SK-N-SH (cell line): Measurements from ENCODE around the gene RAB18. TPM values are rescaled to one million over a fixed set of nuclear protein-coding genes. Genes with fewer than 3 reads are reported as not detected.
"Not testable (repeated sequence)": the region's sequence is repeated elsewhere in the genome, so short reads cannot be mapped to it uniquely, and the experiment has no call there.

Experiments used
- CTCF ChIA-PET: fragments of 300-600, 350-600 bp; formaldehyde crosslinking; extraction: SDS; loops from one replicate; lab custom pipeline; 2021; lab: Yijun Ruan, JAX
- POLR2A ChIA-PET: fragments of 350-600 bp; sonication (Branson Sonifier 250); formaldehyde crosslinking; extraction: SDS; loops from one replicate; lab custom pipeline; 2020; ENCODE audit warnings: antibody characterized with exemption, inconsistent platforms; lab: Yijun Ruan, JAX
- DNase-seq: peaks from one replicate; pipeline ENCODE4 v3.0.0; 2012
- H2AFZ ChIP-seq: fragments of 200-600 bp; sonication (generic); 2 replicates; pipeline ENCODE4 v1.8.1; 2016; ENCODE audit warnings: antibody characterized with exemption, mild to moderate bottlenecking, low read depth
- H3F3A ChIP-seq: fragments of 200-600 bp; sonication (generic); replicated peaks from 2 replicates; pipeline ENCODE3; 2016; ENCODE audit warnings: antibody characterized with exemption, mild to moderate bottlenecking; ENCODE audit not compliant: insufficient read depth
- H3K27ac ChIP-seq, 2 experiments: fragments of 200-500 bp in 1 of 2; fragments of 200-600 bp in 1 of 2; sonication (Bioruptor generic) in 1 of 2; sonication (generic), shearing (Covaris generic) in 1 of 2; 2 replicates each; pipeline versions ENCODE4 v1.5.1 to v1.6.1; 2014 to 2016; ENCODE audit warnings: low read depth in 2 of 2, inconsistent platforms in 1 of 2, low read length in 1 of 2, mild to moderate bottlenecking in 1 of 2, mixed read lengths in 1 of 2
- H3K27me3 ChIP-seq: fragments of 200-600 bp; sonication (generic), shearing (Covaris generic); 2 replicates; pipeline ENCODE4 v1.6.1; 2016; ENCODE audit warnings: mixed run types; ENCODE audit not compliant: insufficient read depth
- H3K36me3 ChIP-seq, 2 experiments: fragments of 200-500 bp in 1 of 2; fragments of 200-600 bp in 1 of 2; sonication (Bioruptor generic) in 1 of 2; sonication (generic) in 1 of 2; replicated peaks in 1 of 2; 2 replicates each; pipeline versions ENCODE3 to v1.5.1; 2014 to 2016; ENCODE audit warnings: low read length in 1 of 2, mild to moderate bottlenecking in 1 of 2; ENCODE audit not compliant: insufficient read depth in 2 of 2, control insufficient read depth in 1 of 2
- H3K4me1 ChIP-seq, 2 experiments: fragments of 200-500 bp in 1 of 2; fragments of 200-600 bp in 1 of 2; sonication (Bioruptor generic) in 1 of 2; sonication (generic), shearing (Covaris generic) in 1 of 2; 2 replicates each; pipeline versions ENCODE4 v1.5.1 to v1.6.1; 2014 to 2016; ENCODE audit warnings: low read depth in 1 of 2, low read length in 1 of 2, mixed run types in 1 of 2; ENCODE audit not compliant: insufficient read depth in 2 of 2, control insufficient read depth in 1 of 2
- H3K4me2 ChIP-seq: fragments of 200-600 bp; sonication (generic), shearing (Covaris generic); 2 replicates; pipeline ENCODE4 v1.6.1; 2017; ENCODE audit warnings: mixed run types
- H3K4me3 ChIP-seq, 2 experiments: fragments of 200-500 bp in 1 of 2; fragments of 200-600 bp in 1 of 2; sonication (Bioruptor generic) in 1 of 2; sonication (generic), shearing (Covaris generic) in 1 of 2; 2 replicates each; pipeline versions ENCODE4 v1.5.1 to v1.8.1; 2014 to 2016; ENCODE audit warnings: low read depth in 2 of 2, inconsistent platforms in 1 of 2, low read length in 1 of 2, mild to moderate bottlenecking in 1 of 2, mixed read lengths in 1 of 2, moderate library complexity in 1 of 2
- H3K79me2 ChIP-seq: fragments of 200-600 bp; sonication (generic); 2 replicates; pipeline ENCODE4 v1.8.1; 2017; ENCODE audit warnings: mild to moderate bottlenecking; ENCODE audit not compliant: insufficient read depth
- H3K9ac ChIP-seq: fragments of 200-600 bp; sonication (generic); 2 replicates; pipeline ENCODE4 v1.6.1; 2017; ENCODE audit warnings: mixed run types
- H3K9me2 ChIP-seq: fragments of 200-600 bp; sonication (generic); 2 replicates; pipeline ENCODE4 v1.6.1; 2017; ENCODE audit warnings: mixed run types
- H3K9me3 ChIP-seq: fragments of 200-600 bp; sonication (generic); 2 replicates; pipeline ENCODE4 v1.6.1; 2017; ENCODE audit warnings: mixed run types, mild to moderate bottlenecking, moderate library complexity
- H4K20me1 ChIP-seq: fragments of 200-600 bp; sonication (generic); 2 replicates; pipeline ENCODE4 v1.6.1; 2017; ENCODE audit warnings: mild to moderate bottlenecking, mixed run types; ENCODE audit not compliant: insufficient read depth
- EZH2phosphoT487 ChIP-seq: fragments of 200-600 bp; sonication (generic); IDR thresholded peaks from 2 replicates; pipeline ENCODE4 v1.6.1; 2017; ENCODE audit warnings: low read depth, mixed run types, mild to moderate bottlenecking, antibody characterized with exemption, moderate library complexity, borderline replicate concordance
- FOSL2 ChIP-seq: IDR thresholded peaks from 2 replicates; pipeline ENCODE4 v1.4.0; 2012; ENCODE audit warnings: low read depth, mild to moderate bottlenecking, moderate library complexity, borderline replicate concordance
- FOXM1 ChIP-seq: IDR thresholded peaks from 2 replicates; pipeline ENCODE4 v1.4.0; 2012; ENCODE audit warnings: low read depth, mild to moderate bottlenecking
- GABPA ChIP-seq: IDR thresholded peaks from 2 replicates; pipeline ENCODE4 v1.4.0; 2012; ENCODE audit warnings: low read depth, mild to moderate bottlenecking
- RXRA ChIP-seq: IDR thresholded peaks from 2 replicates; pipeline ENCODE4 v1.4.0; 2012; ENCODE audit warnings: low read depth, mild to moderate bottlenecking, borderline replicate concordance
- YY1 ChIP-seq: IDR thresholded peaks from 2 replicates; pipeline ENCODE4 v1.4.0; 2012; ENCODE audit warnings: low read depth, mild to moderate bottlenecking
- WGBS: methylation state at CpG from one replicate; pipeline ENCODE4 v1.1.6; 2017; ENCODE audit warnings: low lambda C conversion rate; 5-methylcytosine and 5-hydroxymethylcytosine counted together
- polyA plus RNA-seq, 3 experiments: library from polyadenylated mRNA; depleted of rRNA; stranded (reverse); fragments of >200 nt; gene quantifications; 2 replicates each; pipeline ENCODE4 v1.2.3, GENCODE V29; 2012
- TF ChIP-seq, protein P1 (sequence below): IDR thresholded peaks from 2 replicates; pipeline ENCODE4 v1.4.0; 2012; ENCODE audit warnings: low read depth, borderline replicate concordance
- TF ChIP-seq, protein P2 (sequence below): fragments of 200-600 bp; sonication (generic); IDR thresholded peaks from 2 replicates; pipeline ENCODE4 v1.6.1; 2017; ENCODE audit warnings: antibody characterized with exemption, mild to moderate bottlenecking, moderate library complexity
- TF ChIP-seq, protein P3 (sequence below): IDR thresholded peaks from 2 replicates; pipeline ENCODE4 v1.4.0; 2012; ENCODE audit warnings: low read depth, borderline replicate concordance
- TF ChIP-seq, protein P4 (sequence below): IDR thresholded peaks from 2 replicates; pipeline ENCODE4 v1.6.1; 2012; ENCODE audit warnings: mild to moderate bottlenecking, low read depth, low read length, moderate library complexity

RAB18 gene
- polyA plus RNA-seq, 1 of the 3 experiments (the other 2 are of a cell fraction), result 10.2 TPM

DNA sequence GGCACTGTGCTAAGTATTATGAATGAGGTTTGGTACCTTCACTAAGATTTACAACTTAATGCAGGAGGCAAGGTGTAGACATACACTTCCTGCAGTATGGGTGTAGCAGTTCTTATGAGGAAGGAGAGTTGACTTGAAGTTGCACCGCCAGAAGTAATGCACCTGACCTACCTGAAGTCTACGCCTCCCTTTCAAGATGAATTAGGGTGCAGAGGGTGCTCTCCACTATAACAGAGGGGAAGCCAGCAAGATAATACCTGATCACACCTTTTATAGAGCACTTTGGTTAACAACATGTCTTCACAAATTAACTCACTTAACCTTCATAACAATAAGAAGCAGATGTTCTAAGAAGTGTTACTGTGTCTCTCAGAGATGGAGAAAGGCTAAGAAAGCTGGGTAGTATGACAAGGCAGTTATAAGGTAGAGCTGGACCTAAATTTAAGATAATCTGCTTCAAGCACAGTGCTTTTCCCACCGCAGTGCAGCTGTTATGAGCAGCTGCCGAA is 552 bp upstream of the RAB18 start:
- ChIA-PET CTCF (interaction anchor here (1.6 kb wide), 1 partner anchor 25 kb away, joined by 6 read pairs; no protein-coding TSS in a partner anchor), POLR2A (no interaction called here)
- H3K27ac ChIP-seq, result peak overlapping the region; percentile 73 to 76; a peak in 3 of 4 replicates
- no peaks in the 10 kb centered on the region for H3K9me3 ChIP-seq
- peak overlapping the region; percentile 97; the same call in 1 of the 2 replicates for H3K9ac ChIP-seq
- H4K20me1 ChIP-seq, result peaks cover 34% of the 10 kb centered on the region
- TF ChIP-seq FOSL2, result peak; percentile 2; the same call in 1 of the 2 replicates
- TF ChIP-seq, protein P1, sequence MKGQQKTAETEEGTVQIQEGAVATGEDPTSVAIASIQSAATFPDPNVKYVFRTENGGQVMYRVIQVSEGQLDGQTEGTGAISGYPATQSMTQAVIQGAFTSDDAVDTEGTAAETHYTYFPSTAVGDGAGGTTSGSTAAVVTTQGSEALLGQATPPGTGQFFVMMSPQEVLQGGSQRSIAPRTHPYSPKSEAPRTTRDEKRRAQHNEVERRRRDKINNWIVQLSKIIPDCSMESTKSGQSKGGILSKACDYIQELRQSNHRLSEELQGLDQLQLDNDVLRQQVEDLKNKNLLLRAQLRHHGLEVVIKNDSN, result no peak
- H3K9me2 ChIP-seq, result no peaks in the 10 kb centered on the region
- peak overlapping the region; percentile 89 for H3K4me2 ChIP-seq
- peaks cover 44% of the 10 kb centered on the region for H3K79me2 ChIP-seq
- no peak for DNase-seq
- peak overlapping the region; percentile 96 for H2AFZ ChIP-seq
- no peaks in the 10 kb centered on the region for H3F3A ChIP-seq
- WGBS, result 50% methylated on average over 4 of the region's 4 CpGs
- H3K27me3 ChIP-seq, result peaks cover 9% of the 10 kb centered on the region; the same call in 1 of the 2 replicates
- peaks cover 2 to 12% of the 10 kb centered on the region in 2 experiments for H3K36me3 ChIP-seq
- peaks cover 5% of the 10 kb centered on the region in 2 experiments; a peak in 3 of 4 replicates for H3K4me1 ChIP-seq
- H3K4me3 ChIP-seq, result peak overlapping the region; percentile 95

DNA sequence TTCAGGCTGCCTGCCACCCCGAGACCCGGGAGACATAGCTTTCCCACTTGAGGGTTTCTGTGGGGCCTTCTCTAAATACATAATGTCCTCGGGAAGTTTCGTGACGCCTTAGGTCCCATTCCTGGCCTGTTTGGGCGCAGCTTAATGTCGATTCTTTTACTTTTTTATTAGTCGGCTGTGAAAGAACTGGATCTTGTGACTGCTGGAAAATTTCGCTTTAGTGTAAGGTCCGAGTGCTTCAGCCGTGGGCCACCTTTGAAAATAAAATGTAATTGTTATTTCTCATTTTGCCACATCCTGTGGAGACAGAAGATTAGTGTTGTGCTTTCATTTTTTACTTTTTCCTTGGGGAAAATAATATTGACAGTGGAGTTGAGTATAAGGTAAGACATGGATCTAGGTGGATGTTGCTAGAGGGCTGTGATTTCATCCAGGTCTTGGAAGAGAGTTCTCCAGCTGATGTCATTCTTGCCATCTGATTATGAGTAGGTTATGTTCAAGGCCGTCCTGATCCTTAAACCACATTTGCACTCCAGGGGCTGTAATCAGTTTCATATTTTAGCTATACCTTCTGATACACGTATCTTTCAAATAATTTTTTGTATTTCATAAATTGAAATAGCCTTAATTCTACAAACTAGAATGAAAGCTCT is 830 bp downstream of the RAB18 start:
- H3K27ac ChIP-seq, result peak overlapping the region; percentile 55 to 73
- peak overlapping the region; percentile 89 for H3K4me2 ChIP-seq
- 4% methylated on average over 11 of the region's 13 CpGs for WGBS
- H3K9me2 ChIP-seq, result no peaks in the 10 kb centered on the region
- no peaks in the 10 kb centered on the region for H3F3A ChIP-seq
- peak overlapping the region; percentile 97 for H3K9ac ChIP-seq
- peaks cover 58% of the 10 kb centered on the region for H3K79me2 ChIP-seq
- no peaks in the 10 kb centered on the region for H3K27me3 ChIP-seq
- CTCF ChIA-PET, result interaction anchor here (0.6 to 1.6 kb wide), 3 partner anchors 10 to 845 kb away, joined by 3 to 6 read pairs (median 3); no protein-coding TSS in a partner anchor
- no peak for TF ChIP-seq GABPA
- no peak for TF ChIP-seq YY1
- TF ChIP-seq, protein P2, sequence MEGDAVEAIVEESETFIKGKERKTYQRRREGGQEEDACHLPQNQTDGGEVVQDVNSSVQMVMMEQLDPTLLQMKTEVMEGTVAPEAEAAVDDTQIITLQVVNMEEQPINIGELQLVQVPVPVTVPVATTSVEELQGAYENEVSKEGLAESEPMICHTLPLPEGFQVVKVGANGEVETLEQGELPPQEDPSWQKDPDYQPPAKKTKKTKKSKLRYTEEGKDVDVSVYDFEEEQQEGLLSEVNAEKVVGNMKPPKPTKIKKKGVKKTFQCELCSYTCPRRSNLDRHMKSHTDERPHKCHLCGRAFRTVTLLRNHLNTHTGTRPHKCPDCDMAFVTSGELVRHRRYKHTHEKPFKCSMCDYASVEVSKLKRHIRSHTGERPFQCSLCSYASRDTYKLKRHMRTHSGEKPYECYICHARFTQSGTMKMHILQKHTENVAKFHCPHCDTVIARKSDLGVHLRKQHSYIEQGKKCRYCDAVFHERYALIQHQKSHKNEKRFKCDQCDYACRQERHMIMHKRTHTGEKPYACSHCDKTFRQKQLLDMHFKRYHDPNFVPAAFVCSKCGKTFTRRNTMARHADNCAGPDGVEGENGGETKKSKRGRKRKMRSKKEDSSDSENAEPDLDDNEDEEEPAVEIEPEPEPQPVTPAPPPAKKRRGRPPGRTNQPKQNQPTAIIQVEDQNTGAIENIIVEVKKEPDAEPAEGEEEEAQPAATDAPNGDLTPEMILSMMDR, result no peak
- TF ChIP-seq, protein P3, sequence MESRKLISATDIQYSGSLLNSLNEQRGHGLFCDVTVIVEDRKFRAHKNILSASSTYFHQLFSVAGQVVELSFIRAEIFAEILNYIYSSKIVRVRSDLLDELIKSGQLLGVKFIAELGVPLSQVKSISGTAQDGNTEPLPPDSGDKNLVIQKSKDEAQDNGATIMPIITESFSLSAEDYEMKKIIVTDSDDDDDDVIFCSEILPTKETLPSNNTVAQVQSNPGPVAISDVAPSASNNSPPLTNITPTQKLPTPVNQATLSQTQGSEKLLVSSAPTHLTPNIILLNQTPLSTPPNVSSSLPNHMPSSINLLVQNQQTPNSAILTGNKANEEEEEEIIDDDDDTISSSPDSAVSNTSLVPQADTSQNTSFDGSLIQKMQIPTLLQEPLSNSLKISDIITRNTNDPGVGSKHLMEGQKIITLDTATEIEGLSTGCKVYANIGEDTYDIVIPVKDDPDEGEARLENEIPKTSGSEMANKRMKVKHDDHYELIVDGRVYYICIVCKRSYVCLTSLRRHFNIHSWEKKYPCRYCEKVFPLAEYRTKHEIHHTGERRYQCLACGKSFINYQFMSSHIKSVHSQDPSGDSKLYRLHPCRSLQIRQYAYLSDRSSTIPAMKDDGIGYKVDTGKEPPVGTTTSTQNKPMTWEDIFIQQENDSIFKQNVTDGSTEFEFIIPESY, result no peak
- no peak for TF ChIP-seq FOXM1
- no peak for TF ChIP-seq RXRA
- TF ChIP-seq, protein P4, sequence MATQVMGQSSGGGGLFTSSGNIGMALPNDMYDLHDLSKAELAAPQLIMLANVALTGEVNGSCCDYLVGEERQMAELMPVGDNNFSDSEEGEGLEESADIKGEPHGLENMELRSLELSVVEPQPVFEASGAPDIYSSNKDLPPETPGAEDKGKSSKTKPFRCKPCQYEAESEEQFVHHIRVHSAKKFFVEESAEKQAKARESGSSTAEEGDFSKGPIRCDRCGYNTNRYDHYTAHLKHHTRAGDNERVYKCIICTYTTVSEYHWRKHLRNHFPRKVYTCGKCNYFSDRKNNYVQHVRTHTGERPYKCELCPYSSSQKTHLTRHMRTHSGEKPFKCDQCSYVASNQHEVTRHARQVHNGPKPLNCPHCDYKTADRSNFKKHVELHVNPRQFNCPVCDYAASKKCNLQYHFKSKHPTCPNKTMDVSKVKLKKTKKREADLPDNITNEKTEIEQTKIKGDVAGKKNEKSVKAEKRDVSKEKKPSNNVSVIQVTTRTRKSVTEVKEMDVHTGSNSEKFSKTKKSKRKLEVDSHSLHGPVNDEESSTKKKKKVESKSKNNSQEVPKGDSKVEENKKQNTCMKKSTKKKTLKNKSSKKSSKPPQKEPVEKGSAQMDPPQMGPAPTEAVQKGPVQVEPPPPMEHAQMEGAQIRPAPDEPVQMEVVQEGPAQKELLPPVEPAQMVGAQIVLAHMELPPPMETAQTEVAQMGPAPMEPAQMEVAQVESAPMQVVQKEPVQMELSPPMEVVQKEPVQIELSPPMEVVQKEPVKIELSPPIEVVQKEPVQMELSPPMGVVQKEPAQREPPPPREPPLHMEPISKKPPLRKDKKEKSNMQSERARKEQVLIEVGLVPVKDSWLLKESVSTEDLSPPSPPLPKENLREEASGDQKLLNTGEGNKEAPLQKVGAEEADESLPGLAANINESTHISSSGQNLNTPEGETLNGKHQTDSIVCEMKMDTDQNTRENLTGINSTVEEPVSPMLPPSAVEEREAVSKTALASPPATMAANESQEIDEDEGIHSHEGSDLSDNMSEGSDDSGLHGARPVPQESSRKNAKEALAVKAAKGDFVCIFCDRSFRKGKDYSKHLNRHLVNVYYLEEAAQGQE, result no peak
- TF ChIP-seq EZH2phosphoT487, result no peak
- no peak for TF ChIP-seq FOSL2
- POLR2A ChIA-PET, result interaction anchor here (1.3 kb wide), 1 partner anchor 21 kb away, joined by 3 read pairs; no protein-coding TSS in a partner anchor
- H3K36me3 ChIP-seq, result peaks cover 16 to 22% of the 10 kb centered on the region in 2 experiments
- H4K20me1 ChIP-seq, result peaks cover 48% of the 10 kb centered on the region
- peak overlapping the region; percentile 95 for H3K4me3 ChIP-seq
- no peaks in the 10 kb centered on the region for H3K9me3 ChIP-seq
- H3K4me1 ChIP-seq, result peaks cover 5% of the 10 kb centered on the region in 2 experiments; a peak in 3 of 4 replicates
- peak overlapping the region; percentile 71; the same call in 1 of the 2 replicates for H2AFZ ChIP-seq
- DNase-seq, result peak; percentile 8

DNA sequence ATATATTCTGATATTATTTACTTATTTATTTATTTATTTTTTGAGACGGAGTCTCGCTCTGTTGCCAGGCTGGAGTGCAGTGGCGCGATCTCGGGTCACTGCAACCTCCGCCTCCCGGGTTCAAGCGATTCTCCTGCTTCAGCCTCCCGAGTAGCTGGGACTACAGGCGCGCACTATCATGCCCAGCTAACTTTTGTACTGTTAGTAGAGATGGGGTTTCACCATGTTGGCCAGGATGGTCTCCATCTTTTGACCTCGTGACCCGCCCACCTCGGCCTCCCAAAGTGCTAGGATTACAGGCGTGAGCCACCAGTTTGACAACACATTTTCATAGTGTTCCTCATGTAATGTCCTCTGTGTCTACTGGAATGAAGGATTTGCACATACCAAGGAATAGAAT is 1.4 kb downstream of the RAB18 start:
- Histone ChIP-seq H3K79me2 (peaks cover 64% of the 10 kb centered on the region), H3K36me3 (peaks cover 22 to 27% of the 10 kb centered on the region in 2 experiments), H3K4me2 (peak overlapping the region; percentile 89), H3K4me3 (peak overlapping the region; percentile 95; a peak in 2 of 4 replicates), H4K20me1 (peaks cover 54% of the 10 kb centered on the region)
- H3F3A ChIP-seq, POLR2A ChIA-PET, H3K4me1 ChIP-seq, H3K9ac ChIP-seq, H3K9me3 ChIP-seq, H2AFZ ChIP-seq, H3K9me2 ChIP-seq, H3K27ac ChIP-seq, DNase-seq, H3K27me3 ChIP-seq: not testable (repeated sequence)
- 93% methylated on average over 15 of the region's 15 CpGs for WGBS
- CTCF ChIA-PET, result interaction anchor here (1.4 kb wide), 1 partner anchor 9 kb away, joined by 3 read pairs; no protein-coding TSS in a partner anchor
